HG02840 (cell line): Measurements from ENCODE around the gene BEX2.
"Not testable (repeated sequence)": the region's sequence is repeated elsewhere in the genome, so short reads cannot be mapped to it uniquely, and the experiment has no call there.

Experiments
- ATAC-seq: cut with Tn5 transposase; IDR thresholded peaks from one replicate; pipeline ENCODE4 v1.9.1; 2021; ENCODE audit warnings: mild to moderate bottlenecking, moderate library complexity, moderate number of reproducible peaks; ENCODE audit not compliant: unreplicated experiment, low FRiP score

Gene BEX2

GRCh38 chrX:103310555-103311398 lies at the start of gene BEX2:
Gene BEX2, minus strand, starts transcription at chrX:103310990. Its CDS starts 1,014 bp downstream, at chrX:103309976.
- ATAC-seq = no peak

- ATAC-seq = no peak
Observed at GRCh38 chrX:103360092-103360491, 49.3 kb upstream of the BEX2 start.

- ATAC-seq = not testable (repeated sequence)
Observed at GRCh38 chrX:103359605-103360004, 48.8 kb upstream of the BEX2 start.

- no peak for ATAC-seq
Observed at GRCh38 chrX:103357871-103358270, 47.1 kb upstream of the BEX2 start.

GRCh38 chrX:103356858-103357257 lies 46.1 kb upstream of the BEX2 start:
- ATAC-seq = no peak

GRCh38 chrX:103356130-103356798 lies 45.5 kb upstream of the BEX2 start, which contains the start of gene TCEAL9:
Gene TCEAL9, plus strand, starts transcription at chrX:103356506. Its CDS starts 1,179 bp downstream, at chrX:103357685.
- ATAC-seq = no peak

GRCh38 chrX:103347682-103348397 lies 37.0 kb upstream of the BEX2 start:
- ATAC-seq = no peak

- no peak for ATAC-seq
Observed at GRCh38 chrX:103344606-103345005, 33.8 kb upstream of the BEX2 start.

- ATAC-seq = no peak
Observed at GRCh38 chrX:103343105-103343504, 32.3 kb upstream of the BEX2 start.

GRCh38 chrX:103338663-103339062 lies 27.9 kb upstream of the BEX2 start:
- ATAC-seq = no peak

GRCh38 chrX:103330681-103331288 lies 20.0 kb upstream of the BEX2 start:
- ATAC-seq = no peak

- ATAC-seq = no peak
Observed at GRCh38 chrX:103329991-103330390, 19.2 kb upstream of the BEX2 start, which contains the start of gene TCEAL7. Gene TCEAL7, plus strand, starts transcription at chrX:103330239. Its CDS starts 1,165 bp downstream, at chrX:103331404.

GRCh38 chrX:103311399-103311780 lies 600 bp upstream of the BEX2 start:
- ATAC-seq = no peak

GRCh38 chrX:103309860-103310554 lies 783 bp downstream of the BEX2 start:
- ATAC-seq = no peak

- ATAC-seq = not testable (repeated sequence)
Observed at GRCh38 chrX:103305666-103306065, 5.1 kb downstream of the BEX2 start.

GRCh38 chrX:103304705-103305104 lies 6.1 kb downstream of the BEX2 start:
- no peak for ATAC-seq

GRCh38 chrX:103293118-103293517 lies 17.7 kb downstream of the BEX2 start:
- no peak for ATAC-seq

GRCh38 chrX:103279624-103280023 lies 31.2 kb downstream of the BEX2 start:
- no peak for ATAC-seq

- no peak for ATAC-seq
Observed at GRCh38 chrX:103276581-103277002, 34.2 kb downstream of the BEX2 start, which contains the start of gene TCEAL5. Gene TCEAL5, minus strand, starts transcription at chrX:103276750. Its CDS starts 2,187 bp downstream, at chrX:103274563.
